C4-2B (cell line): Measurements from ENCODE around the gene GLYATL1B.

ENCODE experiments used
- CTCF ChIP-seq: fragments of 450-650 bp; conservative IDR thresholded peaks from 2 replicates; pipeline ENCODE4 v1.5.1; 2017; ENCODE audit warnings: mild to moderate bottlenecking
- ZFX ChIP-seq: fragments of 450-650 bp; IDR thresholded peaks from 2 replicates; pipeline ENCODE4 v1.6.1; 2017

- TF ChIP-seq CTCF (no peak), ZFX (no peak)
Measured at GRCh38 chr11:59137190-59137589, 51.1 kb downstream of the GLYATL1B start.
